ENCODE results near the gene LCNL1.

LCNL1 gene

GRCh38 chr9:136982232-136983051 is at the start of gene LCNL1:
TSS of gene LCNL1 (plus strand) at chr9:136982993. CDS start at chr9:136983587, 594 bp downstream.
- DNase-seq, result no peak

GRCh38 chr9:136934277-136934676 is 48.5 kb upstream of the LCNL1 start:
- DNase-seq, result no peak

DNA sequence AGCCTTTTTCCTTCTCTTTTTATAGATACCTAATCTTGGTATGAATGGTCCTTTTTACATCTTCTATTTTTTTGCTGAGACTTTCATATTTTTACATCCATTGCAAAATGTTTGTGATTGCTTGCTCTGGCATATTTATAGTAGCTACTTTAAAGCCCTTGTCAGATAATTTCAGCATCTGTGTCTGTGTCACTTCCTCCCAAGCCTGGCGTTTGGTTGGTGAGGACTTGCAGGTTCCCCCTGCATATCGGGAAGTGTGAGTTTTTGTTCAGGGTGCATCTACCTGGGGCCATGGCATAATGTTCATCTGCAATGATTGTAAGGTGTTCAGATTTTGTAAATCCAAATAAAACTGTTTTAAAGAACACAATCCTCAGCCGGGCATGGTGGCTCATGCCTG is 47.1 kb upstream of the LCNL1 start:
- DNase-seq, result no peak

GRCh38 chr9:136936645-136937170 is 46.1 kb upstream of the LCNL1 start:
- no peak for DNase-seq

GRCh38 chr9:136937186-136938001 is 45.4 kb upstream of the LCNL1 start:
- DNase-seq, result no peak

GRCh38 chr9:136939431-136939995 is 43.3 kb upstream of the LCNL1 start:
- DNase-seq, result no peak

GRCh38 chr9:136939996-136940525 is 42.7 kb upstream of the LCNL1 start:
- DNase-seq, result no peak

DNA sequence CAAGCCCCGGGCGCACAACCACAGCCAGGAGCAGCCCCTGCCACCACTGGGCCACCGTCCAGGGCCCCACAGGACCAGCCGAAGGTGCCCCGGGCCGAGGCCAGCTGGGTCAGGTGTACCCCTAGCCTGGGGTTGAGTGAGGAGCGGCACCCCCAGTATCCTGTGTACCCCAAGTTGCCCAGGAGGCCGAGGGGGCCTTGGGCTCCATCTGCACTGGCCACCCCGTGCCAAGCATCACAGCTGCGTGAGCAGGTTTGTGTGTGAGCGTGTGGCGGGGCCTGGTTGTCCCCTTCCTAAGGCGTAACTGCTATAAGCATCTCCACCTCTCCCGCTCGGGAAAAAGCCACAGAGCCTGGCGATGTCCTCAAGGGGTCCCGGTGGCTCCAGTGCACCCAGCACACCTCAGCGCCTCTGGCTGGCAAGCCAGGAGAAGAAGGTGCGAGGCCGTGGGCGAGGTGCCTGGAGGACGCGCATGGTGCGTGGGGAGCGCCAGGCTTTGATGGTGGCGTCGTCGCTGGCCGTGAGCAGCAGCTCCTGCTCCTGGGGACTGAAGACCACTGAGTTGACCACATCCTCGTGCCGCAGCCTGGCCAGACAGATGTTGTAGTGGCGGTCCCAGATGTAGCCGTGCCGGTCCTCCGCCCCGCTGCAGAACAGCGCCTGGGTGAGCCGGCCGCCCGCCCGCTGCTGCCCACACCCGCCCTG is 42.1 kb upstream of the LCNL1 start:
- no peak for DNase-seq

DNA sequence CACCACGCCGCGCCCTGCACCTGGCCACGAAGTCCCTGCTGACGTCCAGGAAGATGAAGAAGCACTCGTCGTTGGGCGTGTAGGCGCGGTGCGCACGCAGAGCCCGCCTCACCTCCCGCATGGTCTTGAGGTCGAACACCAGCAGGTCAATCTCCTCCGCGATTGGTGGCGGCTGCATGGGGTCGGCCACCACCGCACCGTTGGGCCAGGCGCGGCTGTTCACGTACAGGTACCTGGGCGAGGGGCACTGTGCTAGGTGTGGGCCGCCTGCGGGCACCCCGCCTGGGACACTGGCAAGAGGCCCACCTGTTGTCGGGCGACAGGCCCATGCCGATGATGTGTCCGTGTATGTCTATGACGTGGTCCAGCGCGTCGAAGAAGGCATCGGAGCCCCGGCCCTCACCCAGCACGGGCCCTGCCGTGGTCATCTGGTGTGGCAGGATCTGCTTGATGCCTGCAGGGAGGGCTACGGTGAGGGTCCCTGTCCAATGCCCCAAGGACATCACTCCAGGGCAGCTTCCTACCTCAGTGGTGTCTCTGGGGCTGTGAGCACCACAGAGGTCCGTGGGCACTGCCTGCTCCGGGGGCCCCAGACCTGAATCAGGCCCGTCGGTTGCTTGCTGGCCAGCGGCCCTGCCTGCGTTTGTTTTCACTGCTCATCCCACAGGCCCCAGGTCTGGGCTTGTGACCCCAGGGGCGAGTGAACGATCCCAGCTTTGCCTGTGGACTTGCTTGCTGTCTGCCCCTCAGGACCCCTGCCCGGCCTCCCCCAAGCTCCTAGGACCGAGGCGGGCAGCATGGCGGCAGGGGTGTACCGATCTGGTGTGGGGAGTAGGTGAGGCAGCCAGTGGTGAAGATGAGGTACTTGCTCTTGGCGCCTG is 41.3 kb upstream of the LCNL1 start:
- DNase-seq, result no peak

GRCh38 chr9:136942112-136942880 is 40.5 kb upstream of the LCNL1 start:
- DNase-seq, result no peak

DNA sequence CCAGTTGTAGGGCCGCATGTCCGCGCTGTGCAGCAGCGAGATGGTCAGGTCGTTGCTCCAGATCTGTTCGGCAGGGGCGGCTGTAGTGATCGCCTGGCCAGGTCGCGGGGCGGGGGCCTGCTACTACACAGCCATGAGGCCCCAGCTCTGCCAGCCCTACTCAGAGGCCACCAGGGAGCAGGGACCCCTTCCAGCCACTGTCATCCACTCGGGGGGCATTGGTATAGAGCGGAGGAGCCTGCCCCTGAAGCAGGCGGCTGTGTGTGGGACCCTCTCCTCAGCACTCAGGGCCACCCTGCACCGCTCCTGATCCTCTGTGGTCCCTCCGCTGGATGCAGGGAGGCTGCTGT is 39.9 kb upstream of the LCNL1 start:
- DNase-seq, result no peak

DNA sequence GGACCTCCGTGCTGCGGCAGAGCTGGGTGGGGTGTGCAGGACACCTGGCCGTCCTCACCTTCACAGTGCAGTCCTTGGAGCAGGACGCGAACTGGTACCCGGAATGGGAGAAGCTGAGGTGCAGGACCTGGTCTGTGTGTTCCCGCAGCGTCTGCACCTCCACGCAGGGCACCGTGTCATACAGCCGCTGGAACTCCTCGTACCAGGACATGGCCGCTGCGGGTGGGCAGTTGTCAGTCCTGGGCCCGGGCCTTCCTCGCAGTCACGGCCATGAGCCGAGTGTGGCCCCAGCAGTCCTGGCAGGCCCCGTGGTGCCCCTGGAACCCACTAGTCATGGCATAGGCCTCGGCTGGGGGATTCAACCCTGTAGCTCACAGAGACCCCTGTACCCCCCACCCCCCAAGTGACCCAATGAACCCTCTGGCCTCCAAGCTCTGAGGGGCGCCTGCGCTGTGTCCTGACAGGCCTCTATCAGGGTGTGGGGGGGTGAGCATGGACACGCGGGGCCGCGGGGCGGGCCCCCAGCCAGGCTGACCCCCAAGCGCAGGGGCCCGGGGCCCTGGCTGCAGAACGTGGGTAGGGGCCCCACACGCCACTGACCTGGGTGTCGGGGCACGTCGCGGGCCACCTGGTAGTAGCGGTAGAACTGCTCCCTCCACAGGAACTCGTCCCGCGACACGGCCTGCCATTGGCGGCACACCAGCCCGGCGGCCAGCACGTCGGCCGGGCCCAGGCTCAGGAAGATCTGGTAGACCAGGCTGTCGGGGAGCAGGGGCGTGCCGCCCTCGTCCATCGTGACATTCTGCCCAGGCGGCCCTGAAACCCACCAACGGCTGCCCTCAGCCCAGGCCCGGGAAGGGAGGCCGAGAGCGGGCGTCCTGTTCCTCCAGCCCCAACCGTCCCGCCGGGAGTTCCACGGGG is 39.2 kb upstream of the LCNL1 start:
- DNase-seq, result peak; percentile 32

- DNase-seq, result no peak
Measured at GRCh38 chr9:136944212-136944518, 38.6 kb upstream of the LCNL1 start.

- peak; percentile 94 for DNase-seq
Measured at GRCh38 chr9:136944519-136945332, 38.1 kb upstream of the LCNL1 start, which contains the start of the genes C8G and FBXW5. TSS of gene C8G (plus strand) at chr9:136945243. CDS start at chr9:136945321, 78 bp downstream. TSS of gene FBXW5 (minus strand) at chr9:136944738. CDS start at chr9:136944083, 655 bp downstream.

DNA sequence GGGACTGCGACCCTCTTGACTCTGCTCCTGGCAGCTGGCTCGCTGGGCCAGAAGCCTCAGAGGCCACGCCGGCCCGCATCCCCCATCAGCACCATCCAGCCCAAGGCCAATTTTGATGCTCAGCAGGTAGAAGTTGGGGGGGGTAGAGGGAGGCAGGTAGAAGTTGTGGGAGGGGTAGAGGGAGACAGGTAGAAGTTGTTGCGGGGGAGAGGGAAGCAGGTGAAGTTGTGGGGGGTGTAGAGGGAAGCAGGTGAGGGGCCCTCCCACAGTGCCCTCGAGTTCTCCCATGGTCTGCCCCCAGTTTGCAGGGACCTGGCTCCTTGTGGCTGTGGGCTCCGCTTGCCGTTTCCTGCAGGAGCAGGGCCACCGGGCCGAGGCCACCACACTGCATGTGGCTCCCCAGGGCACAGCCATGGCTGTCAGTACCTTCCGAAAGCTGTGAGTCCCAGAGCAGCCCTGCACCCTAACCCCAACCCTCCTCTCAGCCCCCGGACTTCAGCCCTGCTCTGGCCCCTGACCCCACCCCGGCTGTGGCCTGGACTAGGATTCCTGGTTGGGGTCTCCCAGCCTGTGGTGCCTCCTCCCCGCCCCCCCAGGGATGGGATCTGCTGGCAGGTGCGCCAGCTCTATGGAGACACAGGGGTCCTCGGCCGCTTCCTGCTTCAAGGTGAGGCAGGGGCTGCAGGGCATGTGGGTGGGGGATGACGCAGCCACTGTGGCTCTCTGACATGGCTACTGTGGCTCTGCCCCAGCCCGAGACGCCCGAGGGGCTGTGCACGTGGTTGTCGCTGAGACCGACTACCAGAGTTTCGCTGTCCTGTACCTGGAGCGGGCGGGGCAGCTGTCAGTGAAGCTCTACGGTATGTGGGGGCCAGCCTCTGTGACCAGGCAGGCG is 37.2 kb upstream of the LCNL1 start:
- no peak for DNase-seq

DNA sequence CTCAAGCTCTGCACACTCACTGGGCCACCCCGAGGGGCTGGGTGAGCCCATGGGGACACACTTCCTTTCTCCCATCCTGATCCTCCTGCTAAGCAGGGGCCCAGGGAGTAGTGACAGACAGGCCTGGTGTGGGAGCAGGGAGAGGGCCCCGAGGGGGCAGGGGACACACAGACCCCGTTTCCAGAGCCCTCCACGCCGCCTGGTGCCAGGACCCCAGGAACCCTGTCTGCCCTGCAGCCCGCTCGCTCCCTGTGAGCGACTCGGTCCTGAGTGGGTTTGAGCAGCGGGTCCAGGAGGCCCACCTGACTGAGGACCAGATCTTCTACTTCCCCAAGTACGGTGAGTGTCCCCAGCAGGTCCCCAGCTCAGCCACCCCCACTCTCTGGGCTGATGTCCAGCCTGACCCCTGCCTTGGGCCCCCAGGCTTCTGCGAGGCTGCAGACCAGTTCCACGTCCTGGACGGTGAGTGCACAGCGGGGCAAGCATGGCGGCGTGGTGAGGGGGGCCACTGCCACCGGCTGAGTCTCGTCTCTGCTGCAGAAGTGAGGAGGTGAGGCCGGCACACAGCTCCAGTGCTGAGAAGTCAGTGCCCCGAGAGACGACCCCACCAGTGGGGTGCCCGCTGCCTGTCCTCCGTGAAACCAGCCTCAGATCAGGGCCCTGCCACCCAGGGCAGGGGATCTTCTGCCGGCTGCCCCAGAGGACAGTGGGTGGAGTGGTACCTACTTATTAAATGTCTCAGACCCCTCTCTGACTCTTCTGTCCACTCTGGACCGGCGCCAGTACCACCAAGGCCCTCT is 36.4 kb upstream of the LCNL1 start:
- DNase-seq, result no peak
